H9 (cell line): ENCODE results near the gene FOXC2. TPM values are rescaled to one million over a fixed set of nuclear protein-coding genes. Genes with fewer than 3 reads are reported as not detected.

Source experiments
- DNase-seq: peaks from one replicate; pipeline ENCODE4 v3.0.0-alpha.2; 2017
- H2AFZ ChIP-seq: one replicate; pipeline ENCODE4 v1.6.1; 2013; ENCODE audit warnings: mild to moderate bottlenecking, low read length, control low read depth, moderate library complexity
- H2AK5ac ChIP-seq: 2 replicates; pipeline ENCODE4 v1.6.1; 2013; ENCODE audit warnings: low read length, control low read depth, mixed read lengths; ENCODE audit not compliant: insufficient read length
- H2BK120ac ChIP-seq: one replicate; pipeline ENCODE4 v1.6.1; 2013; ENCODE audit warnings: low read depth, mild to moderate bottlenecking, low read length, control low read depth, inconsistent platforms; ENCODE audit not compliant: poor library complexity, severe bottlenecking
- H2BK12ac ChIP-seq: 2 replicates; pipeline ENCODE4 v1.6.1; 2013; ENCODE audit warnings: low read length, control low read depth, mixed read lengths, low read depth; ENCODE audit not compliant: insufficient read length
- H2BK15ac ChIP-seq: 2 replicates; pipeline ENCODE4 v1.6.1; 2013; ENCODE audit warnings: low read depth, low read length, control low read depth
- H2BK20ac ChIP-seq: one replicate; pipeline ENCODE4 v1.6.1; 2013; ENCODE audit warnings: low read depth, mild to moderate bottlenecking, low read length, control low read depth, inconsistent platforms; ENCODE audit not compliant: poor library complexity, severe bottlenecking
- H2BK5ac ChIP-seq: 2 replicates; pipeline ENCODE4 v1.6.1; 2013; ENCODE audit warnings: low read length, control low read depth, mixed read lengths; ENCODE audit not compliant: insufficient read length
- H3K14ac ChIP-seq: 2 replicates; pipeline ENCODE4 v1.6.1; 2013; ENCODE audit warnings: low read length, control low read depth; ENCODE audit not compliant: insufficient read depth
- H3K18ac ChIP-seq: 2 replicates; pipeline ENCODE4 v1.6.1; 2013; ENCODE audit warnings: low read depth, mild to moderate bottlenecking, mixed read lengths, low read length, control low read depth; ENCODE audit not compliant: insufficient read length
- H3K23ac ChIP-seq: 2 replicates; pipeline ENCODE4 v1.6.1; 2013; ENCODE audit warnings: low read length, control low read depth, mixed read lengths, low read depth; ENCODE audit not compliant: insufficient read length
- H3K23me2 ChIP-seq: 2 replicates; pipeline ENCODE4 v1.6.1; 2013; ENCODE audit warnings: low read depth, mild to moderate bottlenecking, mixed read lengths, low read length, control low read depth; ENCODE audit not compliant: insufficient read length, poor library complexity, severe bottlenecking
- H3K27ac ChIP-seq: 2 replicates; pipeline ENCODE4 v1.5.1; 2013; ENCODE audit warnings: low read length, control low read depth, mixed read lengths, low read depth; ENCODE audit not compliant: insufficient read length
- H3K27me3 ChIP-seq: 2 replicates; pipeline ENCODE4 v1.6.1; 2013; ENCODE audit warnings: low read length, control low read depth, inconsistent platforms; ENCODE audit not compliant: insufficient read depth
- H3K4ac ChIP-seq: 2 replicates; pipeline ENCODE4 v1.6.1; 2013; ENCODE audit warnings: low read depth, mild to moderate bottlenecking, control low read depth, inconsistent platforms, low read length, moderate library complexity
- H3K4me1 ChIP-seq: 2 replicates; pipeline ENCODE4 v1.6.1; 2013; ENCODE audit warnings: low read length, control low read depth, inconsistent platforms; ENCODE audit not compliant: insufficient read depth
- H3K4me2 ChIP-seq: 2 replicates; pipeline ENCODE4 v1.6.1; 2013; ENCODE audit warnings: low read length, control low read depth, mixed read lengths; ENCODE audit not compliant: insufficient read length, insufficient read depth
- H3K56ac ChIP-seq: 2 replicates; pipeline ENCODE4 v1.6.1; 2013; ENCODE audit warnings: low read depth, mild to moderate bottlenecking, mixed read lengths, low read length, control low read depth; ENCODE audit not compliant: insufficient read length
- H3K79me1 ChIP-seq: 2 replicates; pipeline ENCODE4 v1.6.1; 2013; ENCODE audit warnings: low read depth, mild to moderate bottlenecking, moderate library complexity, low read length, control low read depth, inconsistent platforms; ENCODE audit not compliant: insufficient read depth, poor library complexity, severe bottlenecking
- H3K79me2 ChIP-seq: 2 replicates; pipeline ENCODE4 v1.6.1; 2013; ENCODE audit warnings: low read length, control low read depth, inconsistent platforms; ENCODE audit not compliant: insufficient read depth
- H3K9ac ChIP-seq: 2 replicates; pipeline ENCODE4 v1.6.1; 2013; ENCODE audit warnings: low read length, control low read depth, mixed read lengths; ENCODE audit not compliant: insufficient read length; ENCODE audit errors: extremely low read depth
- H3K9me3 ChIP-seq: one replicate; pipeline ENCODE4 v1.6.1; 2013; ENCODE audit warnings: low read depth, low read length, inconsistent platforms; ENCODE audit not compliant: control insufficient read depth
- H3T11ph ChIP-seq: one replicate; pipeline ENCODE4 v1.6.1; 2013; ENCODE audit warnings: mild to moderate bottlenecking, low read length, control low read depth, inconsistent platforms
- H4K20me1 ChIP-seq: one replicate; pipeline ENCODE4 v1.6.1; 2013; ENCODE audit not compliant: control insufficient read depth, insufficient read length, insufficient read depth
- H4K5ac ChIP-seq: 2 replicates; pipeline ENCODE4 v1.6.1; 2013; ENCODE audit warnings: low read depth, mild to moderate bottlenecking, mixed read lengths, low read length, control low read depth; ENCODE audit not compliant: insufficient read length
- H4K8ac ChIP-seq: replicated peaks from 2 replicates; pipeline ENCODE4 v1.6.1; 2013; ENCODE audit warnings: low read length, control low read depth, mixed read lengths, low read depth; ENCODE audit not compliant: insufficient read length
- H4K91ac ChIP-seq: 2 replicates; pipeline ENCODE4 v1.6.1; 2013; ENCODE audit warnings: low read depth, mild to moderate bottlenecking, moderate library complexity, mixed read lengths, low read length, control low read depth; ENCODE audit not compliant: insufficient read length
- H3K27ac Mint-ChIP-seq, 3 experiments: 2 replicates in 2 of 3; 3 replicates in 1 of 3; pipeline ENCODE4 v1.8.0; 2020 to 2021; ENCODE audit warnings: mixed read lengths in 3 of 3, mild to moderate bottlenecking in 1 of 3, moderate library complexity in 1 of 3
- H3K27me3 Mint-ChIP-seq: 2 replicates; pipeline ENCODE4 v1.8.0; 2021; ENCODE audit warnings: low read depth, mild to moderate bottlenecking, moderate library complexity, mixed read lengths
- H3K36me3 Mint-ChIP-seq, 3 experiments: 2 replicates in 2 of 3; 3 replicates in 1 of 3; pipeline ENCODE4 v1.8.0; 2020 to 2021; ENCODE audit warnings: low read depth in 3 of 3, mixed read lengths in 3 of 3; ENCODE audit not compliant: insufficient read depth in 1 of 3
- H3K4me1 Mint-ChIP-seq, 2 experiments: 2 replicates each; pipeline ENCODE4 v1.8.0; 2020; ENCODE audit warnings: mixed read lengths in 2 of 2
- H3K4me3 Mint-ChIP-seq, 2 experiments: 2 replicates in 1 of 2; 3 replicates in 1 of 2; pipeline ENCODE4 v1.8.0; 2020 to 2021; ENCODE audit warnings: mild to moderate bottlenecking in 2 of 2, mixed read lengths in 2 of 2, moderate library complexity in 1 of 2
- H3K9me3 Mint-ChIP-seq, 2 experiments: 2 replicates in 1 of 2; 3 replicates in 1 of 2; pipeline ENCODE4 v1.8.0; 2020; ENCODE audit warnings: mild to moderate bottlenecking in 2 of 2, mixed read lengths in 2 of 2, moderate library complexity in 1 of 2
- WGBS: extraction: QIAGEN DNeasy Blood & Tissue Kit; methylation state at CpG from one replicate; pipeline ENCODE4 v1.1.7; 2013; ENCODE audit warnings: missing lambda C conversion rate, low lambda C conversion rate, mixed read lengths; ENCODE audit not compliant: insufficient read length; ENCODE audit errors: extremely low coverage; 5-methylcytosine and 5-hydroxymethylcytosine counted together
- total RNA-seq: library from RNA; stranded (reverse); gene quantifications from 2 replicates; pipeline ENCODE4 v1.2.1, GENCODE V29; 2021
- TF ChIP-seq, protein P1 (sequence below): fragments of 200-600 bp; sonication (generic); conservative IDR thresholded peaks from 3 replicates; pipeline ENCODE4 v1.8.0; 2021; ENCODE audit warnings: antibody characterized with exemption, mild to moderate bottlenecking

FOXC2 gene
- total RNA-seq, 1 experiment from 2014 or later: not detected

DNA sequence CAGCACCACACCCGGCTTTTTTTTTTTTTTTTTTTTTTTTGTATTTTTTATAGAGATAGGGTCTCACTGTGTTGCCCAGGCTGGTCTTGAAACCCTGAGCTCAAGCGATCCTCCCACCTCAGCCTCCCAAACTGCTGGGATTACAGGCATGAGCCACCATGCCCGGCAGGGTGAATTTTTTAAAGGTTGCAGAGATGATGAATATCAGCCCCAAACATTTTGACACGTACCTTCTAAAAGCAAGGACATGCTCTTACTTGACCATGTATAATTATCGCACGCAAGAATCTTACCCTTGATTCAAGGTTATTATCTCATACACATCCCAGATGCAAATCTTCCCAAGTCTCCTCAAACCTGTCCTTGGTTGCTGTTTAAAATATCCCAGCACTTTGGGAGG is 4.3 kb upstream of the FOXC2 start:
- Mint-ChIP-seq H3K27ac (no peak overlapping the region), H3K4me3 (no peak overlapping the region), H3K9me3 (peaks cover 0 to 3% of the 10 kb centered on the region in 2 experiments; a peak in 1 of 5 replicates), H3K27me3 (peaks cover 50% of the 10 kb centered on the region), H3K36me3 (no peaks in the 10 kb centered on the region), H3K4me1 (peaks cover 20 to 26% of the 10 kb centered on the region in 2 experiments)
- Histone ChIP-seq H3K14ac (no peak overlapping the region), H3K23me2 (peaks cover 12% of the 10 kb centered on the region), H2BK120ac (no peak overlapping the region), H3K56ac (no peak overlapping the region), H3K27me3 (peaks cover 24% of the 10 kb centered on the region), H3K9ac (no peak overlapping the region), H2BK5ac (no peak overlapping the region), H3K23ac (no peak overlapping the region), H3K9me3 (no peaks in the 10 kb centered on the region), H2AFZ (no peak overlapping the region), H3K4ac (no peak overlapping the region), H2BK20ac (no peak overlapping the region), H2AK5ac (no peak overlapping the region), H4K91ac (no peak overlapping the region), H2BK12ac (no peak overlapping the region), H3K79me1 (no peaks in the 10 kb centered on the region), H3T11ph (no peak overlapping the region), H4K5ac (no peak overlapping the region), H3K18ac (no peak overlapping the region), H3K27ac (no peak overlapping the region), H3K79me2 (no peaks in the 10 kb centered on the region), H2BK15ac (no peak overlapping the region), H3K4me1 (0 out of 2 replicates have a peak, but pooled peaks cover 2% of the 10 kb centered on the region), H3K4me2 (no peak overlapping the region), H4K8ac (no peak overlapping the region), H4K20me1 (no peaks in the 10 kb centered on the region)
- DNase-seq: no peak
- TF ChIP-seq, protein P1, sequence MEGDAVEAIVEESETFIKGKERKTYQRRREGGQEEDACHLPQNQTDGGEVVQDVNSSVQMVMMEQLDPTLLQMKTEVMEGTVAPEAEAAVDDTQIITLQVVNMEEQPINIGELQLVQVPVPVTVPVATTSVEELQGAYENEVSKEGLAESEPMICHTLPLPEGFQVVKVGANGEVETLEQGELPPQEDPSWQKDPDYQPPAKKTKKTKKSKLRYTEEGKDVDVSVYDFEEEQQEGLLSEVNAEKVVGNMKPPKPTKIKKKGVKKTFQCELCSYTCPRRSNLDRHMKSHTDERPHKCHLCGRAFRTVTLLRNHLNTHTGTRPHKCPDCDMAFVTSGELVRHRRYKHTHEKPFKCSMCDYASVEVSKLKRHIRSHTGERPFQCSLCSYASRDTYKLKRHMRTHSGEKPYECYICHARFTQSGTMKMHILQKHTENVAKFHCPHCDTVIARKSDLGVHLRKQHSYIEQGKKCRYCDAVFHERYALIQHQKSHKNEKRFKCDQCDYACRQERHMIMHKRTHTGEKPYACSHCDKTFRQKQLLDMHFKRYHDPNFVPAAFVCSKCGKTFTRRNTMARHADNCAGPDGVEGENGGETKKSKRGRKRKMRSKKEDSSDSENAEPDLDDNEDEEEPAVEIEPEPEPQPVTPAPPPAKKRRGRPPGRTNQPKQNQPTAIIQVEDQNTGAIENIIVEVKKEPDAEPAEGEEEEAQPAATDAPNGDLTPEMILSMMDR: no peak
- WGBS: no CpG with 5 or more reads among the region's 6 CpGs
